ENCODE data around the gene HCFC1.

HCFC1 gene

DNA sequence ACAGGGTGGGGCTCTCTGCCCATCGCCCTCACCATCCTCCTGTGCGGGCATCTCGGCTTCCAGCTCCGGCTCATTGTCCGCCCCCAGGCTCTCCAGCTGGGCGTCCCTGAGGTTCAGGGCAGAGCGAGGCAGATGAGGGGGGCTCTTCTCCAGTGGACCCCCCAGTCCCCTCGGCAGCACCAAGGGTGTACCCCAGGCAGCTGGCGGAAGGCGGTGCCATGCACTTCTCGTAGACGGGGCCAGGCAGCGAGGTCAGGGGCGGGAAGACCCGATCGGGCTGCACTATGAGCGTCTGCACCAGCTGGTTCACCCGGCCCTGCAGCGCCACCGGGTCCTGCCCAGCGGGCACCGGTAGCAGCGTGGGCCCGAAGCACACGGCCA is 61.6 kb downstream of the HCFC1 start:
- H3K36me3 Mint-ChIP-seq (ENCODE audit: low read depth): peaks cover 58% of the 10 kb centered on the region
- no peak overlapping the region for H3K27ac Mint-ChIP-seq
- no peak overlapping the region for H3K4me3 Mint-ChIP-seq
- peaks cover 19% of the 10 kb centered on the region for H3K27me3 Mint-ChIP-seq
- H3K4me1 Mint-ChIP-seq (ENCODE audit: low read depth): peaks cover 17% of the 10 kb centered on the region
- no peak for DNase-seq
- H3K9me3 Mint-ChIP-seq: no peaks in the 10 kb centered on the region

DNA sequence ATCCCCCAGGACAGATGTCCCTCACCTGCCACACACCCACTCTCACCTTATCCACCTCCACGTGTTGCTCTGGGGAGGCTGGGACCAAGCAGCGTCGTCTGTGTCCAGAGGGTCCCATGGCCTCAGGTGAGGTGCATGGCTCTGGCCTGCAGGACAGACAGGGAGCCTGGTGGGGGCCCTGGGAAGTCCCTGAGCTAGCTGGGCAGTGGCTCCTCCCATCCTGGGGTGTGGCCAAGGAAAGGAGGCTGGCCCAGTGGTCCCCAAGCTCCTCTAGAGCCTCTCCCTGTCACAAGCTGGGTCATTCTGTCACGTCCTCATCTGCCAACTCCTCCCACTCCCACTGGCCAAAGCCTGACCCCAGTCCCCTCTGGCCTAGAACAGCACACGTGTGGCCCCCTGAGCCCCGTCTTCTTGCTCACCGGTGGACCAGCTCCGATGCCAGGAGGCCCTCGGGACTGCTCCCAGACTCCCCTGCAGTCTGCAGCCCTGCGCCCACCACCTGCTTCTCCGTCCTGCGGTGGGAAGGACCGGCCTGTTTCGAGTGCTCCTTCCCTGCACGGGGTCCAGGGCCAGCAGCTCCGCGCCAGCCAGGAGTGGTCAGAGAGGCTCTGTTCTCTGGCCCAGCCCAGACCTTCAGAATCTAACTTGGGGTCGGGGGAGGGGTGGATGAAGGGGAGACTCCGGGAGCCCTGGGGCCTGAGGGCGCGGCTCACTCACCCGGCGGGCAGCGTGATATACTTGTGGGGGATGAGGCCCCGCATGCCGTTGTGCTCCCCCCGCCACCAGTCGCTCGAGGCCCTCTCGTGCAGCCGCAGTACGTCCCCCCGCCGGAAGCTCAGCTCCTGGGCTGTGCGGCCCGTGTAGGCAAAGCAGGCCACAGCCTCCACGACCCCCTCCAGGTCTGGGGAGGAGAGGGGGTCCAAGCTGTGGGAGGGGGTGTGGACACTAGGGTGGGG is 62.3 kb downstream of the HCFC1 start:
- peaks cover 19% of the 10 kb centered on the region for H3K27me3 Mint-ChIP-seq
- no peak overlapping the region for H3K27ac Mint-ChIP-seq
- H3K36me3 Mint-ChIP-seq (ENCODE audit: low read depth): peaks cover 51% of the 10 kb centered on the region
- H3K4me1 Mint-ChIP-seq (ENCODE audit: low read depth): peaks cover 19% of the 10 kb centered on the region
- H3K4me3 Mint-ChIP-seq: no peak overlapping the region
- no peaks in the 10 kb centered on the region for H3K9me3 Mint-ChIP-seq
- no peak for DNase-seq

DNA sequence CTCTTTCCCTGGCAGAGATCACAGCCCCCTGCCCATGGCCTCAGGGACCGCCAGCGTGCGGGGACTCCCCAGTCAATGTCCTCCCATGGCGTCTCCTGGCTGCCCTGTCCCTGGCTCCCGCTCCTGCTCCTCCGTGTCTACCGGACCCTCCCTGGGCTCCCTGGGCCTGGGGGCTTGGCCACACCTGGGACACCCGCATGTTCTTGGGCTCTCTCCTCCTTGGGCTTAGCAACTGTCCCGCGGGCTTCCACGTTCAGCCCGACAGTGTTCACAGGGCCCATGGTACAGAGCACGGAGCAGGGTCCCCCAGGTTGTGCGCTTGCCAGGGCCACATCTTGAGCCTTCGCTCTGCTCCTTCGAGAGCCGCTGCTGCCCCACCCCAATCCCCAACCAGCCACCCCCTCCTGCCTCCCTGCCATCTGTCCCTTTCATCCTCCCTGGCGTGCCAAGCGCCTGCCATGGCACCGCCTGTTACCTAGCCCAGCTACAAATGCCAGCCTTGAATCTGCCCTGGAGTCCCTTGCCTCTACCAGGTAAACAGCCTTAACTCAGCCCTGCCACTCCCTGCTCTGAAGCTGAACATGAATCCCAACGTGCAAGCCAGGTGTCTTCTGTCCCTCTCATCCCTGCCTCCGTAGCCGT is 63.3 kb downstream of the HCFC1 start:
- H3K4me1 Mint-ChIP-seq (ENCODE audit: low read depth): peaks cover 29% of the 10 kb centered on the region
- H3K36me3 Mint-ChIP-seq (ENCODE audit: low read depth): peaks cover 47% of the 10 kb centered on the region
- H3K27me3 Mint-ChIP-seq: peaks cover 20% of the 10 kb centered on the region
- peak overlapping the region; percentile 19 for H3K27ac Mint-ChIP-seq
- no peak for DNase-seq
- H3K4me3 Mint-ChIP-seq: no peak overlapping the region
- H3K9me3 Mint-ChIP-seq: no peaks in the 10 kb centered on the region

DNA sequence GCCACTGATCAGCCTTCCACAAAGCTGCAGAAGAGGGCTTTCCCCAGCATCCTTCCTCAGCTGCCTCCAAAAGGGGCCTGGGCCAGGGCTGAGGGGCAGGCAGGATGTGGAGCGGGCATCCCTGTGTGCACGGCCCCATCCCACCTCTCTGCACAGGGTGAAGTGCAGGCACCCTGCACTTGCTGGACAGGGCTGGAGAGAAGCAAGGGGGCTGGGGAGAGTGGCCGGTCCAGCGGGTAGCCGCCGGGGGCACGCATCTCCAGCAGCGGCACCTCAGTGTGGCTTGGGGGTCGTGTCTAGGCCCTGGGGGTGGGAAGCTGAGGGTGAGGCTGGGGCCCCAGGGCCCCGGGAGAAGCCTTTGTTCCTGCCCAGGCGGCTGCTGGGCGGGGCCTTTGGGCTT is 64.2 kb downstream of the HCFC1 start:
- Mint-ChIP-seq H3K27ac (no peak overlapping the region), H3K9me3 (no peaks in the 10 kb centered on the region), H3K36me3 (ENCODE audit: low read depth) (peaks cover 42% of the 10 kb centered on the region), H3K4me3 (no peak overlapping the region), H3K4me1 (ENCODE audit: low read depth) (peaks cover 32% of the 10 kb centered on the region), H3K27me3 (peaks cover 23% of the 10 kb centered on the region)
- no peak for DNase-seq

DNA sequence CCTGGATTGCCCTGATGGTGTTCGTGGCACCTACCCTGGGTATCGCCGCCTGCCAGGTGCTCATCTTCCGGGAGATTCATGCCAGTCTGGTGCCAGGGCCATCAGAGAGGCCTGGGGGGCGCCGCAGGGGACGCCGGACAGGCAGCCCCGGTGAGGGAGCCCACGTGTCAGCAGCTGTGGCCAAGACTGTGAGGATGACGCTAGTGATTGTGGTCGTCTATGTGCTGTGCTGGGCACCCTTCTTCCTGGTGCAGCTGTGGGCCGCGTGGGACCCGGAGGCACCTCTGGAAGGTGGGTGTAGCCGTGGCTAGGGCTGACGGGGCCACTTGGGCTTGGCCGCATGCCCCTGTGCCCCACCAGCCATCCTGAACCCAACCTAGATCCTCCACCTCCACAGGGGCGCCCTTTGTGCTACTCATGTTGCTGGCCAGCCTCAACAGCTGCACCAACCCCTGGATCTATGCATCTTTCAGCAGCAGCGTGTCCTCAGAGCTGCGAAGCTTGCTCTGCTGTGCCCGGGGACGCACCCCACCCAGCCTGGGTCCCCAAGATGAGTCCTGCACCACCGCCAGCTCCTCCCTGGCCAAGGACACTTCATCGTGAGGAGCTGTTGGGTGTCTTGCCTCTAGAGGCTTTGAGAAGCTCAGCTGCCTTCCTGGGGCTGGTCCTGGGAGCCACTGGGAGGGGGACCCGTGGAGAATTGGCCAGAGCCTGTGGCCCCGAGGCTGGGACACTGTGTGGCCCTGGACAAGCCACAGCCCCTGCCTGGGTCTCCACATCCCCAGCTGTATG is 65.3 kb downstream of the HCFC1 start:
- H3K4me3 Mint-ChIP-seq: no peak overlapping the region

DNA sequence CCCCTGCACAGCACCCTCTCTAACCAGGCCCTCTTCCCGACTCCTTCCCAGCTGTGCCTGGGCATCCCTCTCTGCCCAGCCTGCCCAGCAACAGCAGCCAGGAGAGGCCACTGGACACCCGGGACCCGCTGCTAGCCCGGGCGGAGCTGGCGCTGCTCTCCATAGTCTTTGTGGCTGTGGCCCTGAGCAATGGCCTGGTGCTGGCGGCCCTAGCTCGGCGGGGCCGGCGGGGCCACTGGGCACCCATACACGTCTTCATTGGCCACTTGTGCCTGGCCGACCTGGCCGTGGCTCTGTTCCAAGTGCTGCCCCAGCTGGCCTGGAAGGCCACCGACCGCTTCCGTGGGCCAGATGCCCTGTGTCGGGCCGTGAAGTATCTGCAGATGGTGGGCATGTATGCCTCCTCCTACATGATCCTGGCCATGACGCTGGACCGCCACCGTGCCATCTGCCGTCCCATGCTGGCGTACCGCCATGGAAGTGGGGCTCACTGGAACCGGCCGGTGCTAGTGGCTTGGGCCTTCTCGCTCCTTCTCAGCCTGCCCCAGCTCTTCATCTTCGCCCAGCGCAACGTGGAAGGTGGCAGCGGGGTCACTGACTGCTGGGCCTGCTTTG is 66.0 kb downstream of the HCFC1 start:
- Mint-ChIP-seq H3K27me3 (peaks cover 28% of the 10 kb centered on the region), H3K4me3 (no peak overlapping the region), H3K9me3 (no peaks in the 10 kb centered on the region), H3K4me1 (ENCODE audit: low read depth) (peaks cover 43% of the 10 kb centered on the region), H3K27ac (no peak overlapping the region), H3K36me3 (ENCODE audit: low read depth) (peaks cover 28% of the 10 kb centered on the region)
- no peak for DNase-seq

More for the DNA sequence above, 65.3 kb downstream of the HCFC1 start:
- peaks cover 26% of the 10 kb centered on the region for H3K27me3 Mint-ChIP-seq
- peaks cover 32% of the 10 kb centered on the region for H3K36me3 Mint-ChIP-seq (ENCODE audit: low read depth)
- no peak for DNase-seq
- no peaks in the 10 kb centered on the region for H3K9me3 Mint-ChIP-seq
- H3K27ac Mint-ChIP-seq: peak overlapping the region; percentile 47
- peaks cover 36% of the 10 kb centered on the region for H3K4me1 Mint-ChIP-seq (ENCODE audit: low read depth)

DNA sequence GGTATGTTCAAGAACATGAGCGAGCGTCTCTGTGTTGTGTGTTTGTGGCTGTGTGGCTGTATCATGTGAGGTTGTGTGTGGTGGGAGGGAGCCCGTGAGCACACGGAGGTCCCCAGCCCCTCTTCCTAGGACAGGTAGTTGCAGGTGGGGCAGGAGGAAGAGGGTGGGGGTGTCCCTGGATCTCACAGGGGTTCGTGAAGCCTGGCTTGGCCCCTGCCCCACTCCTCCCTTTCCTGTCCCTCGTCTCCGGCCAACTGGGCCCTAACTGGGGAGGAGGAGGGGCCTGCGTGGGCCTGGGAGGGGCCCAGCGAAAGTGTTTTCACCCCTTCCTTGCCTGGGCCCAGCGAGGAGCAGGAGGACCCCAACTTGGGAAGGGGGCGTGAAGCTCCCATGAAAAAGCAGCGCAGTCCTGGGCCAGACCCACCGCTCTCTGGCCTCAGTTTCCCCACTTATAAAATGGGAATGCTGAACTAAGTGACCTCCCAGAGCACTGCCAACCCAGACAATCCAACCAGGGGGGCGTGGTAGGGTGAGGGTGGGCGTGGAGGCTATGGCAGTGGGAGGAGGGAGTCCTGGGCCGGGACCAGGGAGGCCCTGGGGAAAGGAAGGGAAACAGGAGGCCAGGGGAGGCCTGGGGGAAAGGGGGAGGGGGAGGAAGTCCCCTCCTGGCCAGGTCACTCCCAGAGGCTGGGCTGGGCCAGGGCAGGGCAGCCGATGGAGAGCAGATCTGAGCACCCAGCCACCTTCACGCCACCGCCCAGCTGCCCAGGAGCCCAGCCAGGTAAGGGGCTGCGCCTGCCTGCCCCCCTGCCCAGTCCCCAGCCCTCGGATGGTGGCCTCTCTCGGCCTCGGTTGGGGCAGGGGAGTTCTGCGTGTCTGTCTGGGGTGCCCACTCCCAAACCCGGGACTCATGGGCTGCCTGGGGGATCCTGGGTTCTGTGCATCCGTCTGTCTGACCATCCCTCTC is 67.3 kb downstream of the HCFC1 start, which contains the start of gene AVPR2:
Gene AVPR2 (plus strand): TSS at position 683 of the 967 bp plus-strand sequence. CDS start 473 bp downstream, outside the sequence.
- Mint-ChIP-seq H3K9me3 (no peaks in the 10 kb centered on the region), H3K4me1 (ENCODE audit: low read depth) (peaks cover 44% of the 10 kb centered on the region), H3K27ac (no peak within 1 kb of the TSS), H3K36me3 (ENCODE audit: low read depth) (peaks cover 23% of the 10 kb centered on the region), H3K27me3 (peaks cover 34% of the 10 kb centered on the region), H3K4me3 (no peak within 1 kb of the TSS)
- no peak for DNase-seq

DNA sequence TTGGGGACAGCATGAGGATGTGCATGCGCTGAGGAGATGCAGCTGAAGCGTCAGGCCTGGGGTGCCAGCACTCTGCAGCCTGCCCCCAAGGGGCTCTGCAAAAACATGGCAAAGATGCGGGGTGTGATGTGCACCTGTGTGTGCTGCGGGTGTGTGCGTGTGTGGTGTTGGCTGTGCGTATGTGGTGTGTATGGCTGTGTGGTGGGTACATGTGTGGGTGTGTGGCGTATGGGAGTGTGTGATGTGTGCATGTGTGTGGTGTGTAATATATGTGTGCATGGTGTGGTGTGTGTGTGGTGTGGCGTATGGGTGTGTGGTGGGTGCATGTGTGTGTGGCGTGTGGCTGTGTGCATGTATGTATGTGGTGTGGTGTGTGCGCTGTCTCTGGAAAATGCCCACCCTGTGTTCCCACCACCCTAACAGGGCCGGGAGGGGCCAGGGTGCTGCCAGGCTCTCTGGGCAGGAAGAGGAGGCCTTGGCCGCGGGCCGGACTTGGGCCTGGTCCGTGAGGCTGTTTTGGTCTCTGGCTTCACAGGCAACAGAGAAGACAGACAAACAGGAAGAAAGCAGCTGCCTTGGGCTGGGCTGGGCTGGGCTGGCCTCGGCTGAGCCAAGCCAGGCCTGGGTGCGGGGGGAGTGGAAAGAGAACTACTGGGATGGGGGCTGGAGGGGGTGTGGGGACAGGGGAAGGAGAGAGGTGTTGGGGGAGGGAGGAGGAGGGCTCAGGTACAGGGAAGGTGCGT is 68.2 kb downstream of the HCFC1 start:
- Mint-ChIP-seq H3K36me3 (ENCODE audit: low read depth) (peaks cover 14% of the 10 kb centered on the region), H3K4me3 (no peak overlapping the region), H3K27ac (no peak overlapping the region), H3K4me1 (ENCODE audit: low read depth) (peaks cover 44% of the 10 kb centered on the region), H3K9me3 (no peaks in the 10 kb centered on the region), H3K27me3 (peaks cover 35% of the 10 kb centered on the region)
- no peak for DNase-seq

DNA sequence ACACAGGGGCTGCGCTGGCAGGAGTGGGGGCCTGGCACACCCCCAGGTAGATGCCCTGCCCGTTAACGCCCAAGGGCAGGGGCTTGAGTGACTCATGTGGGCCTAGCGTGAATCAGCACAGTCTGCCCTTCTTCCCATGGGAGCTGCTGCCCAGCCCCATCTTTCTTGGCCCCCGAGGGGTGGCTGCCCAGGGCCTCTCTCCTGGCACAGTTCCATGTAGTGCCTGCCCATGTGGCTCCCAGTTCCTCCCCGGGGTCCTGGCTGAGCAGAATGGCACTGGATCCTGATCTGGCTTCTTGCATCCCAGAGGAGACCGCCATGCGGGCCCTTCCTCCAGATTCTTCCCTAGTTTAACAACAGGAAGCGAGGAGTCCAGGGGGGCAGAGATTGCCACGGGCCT is 69.2 kb downstream of the HCFC1 start:
- no peak overlapping the region for H3K4me3 Mint-ChIP-seq
- H3K4me1 Mint-ChIP-seq (ENCODE audit: low read depth): peaks cover 44% of the 10 kb centered on the region

DNA sequence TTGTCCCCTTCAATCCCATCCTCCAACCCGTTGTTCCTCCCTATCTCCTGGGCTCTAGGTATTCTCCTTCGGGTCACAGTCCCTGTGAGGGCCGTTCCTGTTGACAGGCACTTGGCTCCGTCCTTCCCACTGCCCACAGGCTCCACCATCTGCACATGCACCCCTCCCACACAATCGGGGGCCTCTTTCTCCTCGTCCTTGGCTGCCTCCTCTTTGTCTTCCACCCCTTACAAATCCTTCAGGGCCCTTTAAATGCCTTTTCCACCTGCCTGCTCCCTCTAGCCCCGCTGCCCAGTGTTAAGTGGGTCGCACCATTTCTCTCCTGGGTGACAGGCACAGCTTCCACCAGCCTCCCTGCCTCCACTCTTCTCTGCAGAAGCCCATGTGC is 69.9 kb downstream of the HCFC1 start:
- peaks cover 44% of the 10 kb centered on the region for H3K4me1 Mint-ChIP-seq (ENCODE audit: low read depth)
- peaks cover 6% of the 10 kb centered on the region for H3K36me3 Mint-ChIP-seq (ENCODE audit: low read depth)
- H3K27me3 Mint-ChIP-seq: peaks cover 38% of the 10 kb centered on the region
- no peak overlapping the region for H3K4me3 Mint-ChIP-seq
- no peak for DNase-seq
- peak overlapping the region; percentile 48 for H3K27ac Mint-ChIP-seq
- no peaks in the 10 kb centered on the region for H3K9me3 Mint-ChIP-seq

More for the DNA sequence above, 69.2 kb downstream of the HCFC1 start:
- Mint-ChIP-seq H3K27ac (no peak overlapping the region), H3K9me3 (no peaks in the 10 kb centered on the region), H3K36me3 (ENCODE audit: low read depth) (peaks cover 9% of the 10 kb centered on the region), H3K27me3 (peaks cover 39% of the 10 kb centered on the region)
- DNase-seq: no peak

DNA sequence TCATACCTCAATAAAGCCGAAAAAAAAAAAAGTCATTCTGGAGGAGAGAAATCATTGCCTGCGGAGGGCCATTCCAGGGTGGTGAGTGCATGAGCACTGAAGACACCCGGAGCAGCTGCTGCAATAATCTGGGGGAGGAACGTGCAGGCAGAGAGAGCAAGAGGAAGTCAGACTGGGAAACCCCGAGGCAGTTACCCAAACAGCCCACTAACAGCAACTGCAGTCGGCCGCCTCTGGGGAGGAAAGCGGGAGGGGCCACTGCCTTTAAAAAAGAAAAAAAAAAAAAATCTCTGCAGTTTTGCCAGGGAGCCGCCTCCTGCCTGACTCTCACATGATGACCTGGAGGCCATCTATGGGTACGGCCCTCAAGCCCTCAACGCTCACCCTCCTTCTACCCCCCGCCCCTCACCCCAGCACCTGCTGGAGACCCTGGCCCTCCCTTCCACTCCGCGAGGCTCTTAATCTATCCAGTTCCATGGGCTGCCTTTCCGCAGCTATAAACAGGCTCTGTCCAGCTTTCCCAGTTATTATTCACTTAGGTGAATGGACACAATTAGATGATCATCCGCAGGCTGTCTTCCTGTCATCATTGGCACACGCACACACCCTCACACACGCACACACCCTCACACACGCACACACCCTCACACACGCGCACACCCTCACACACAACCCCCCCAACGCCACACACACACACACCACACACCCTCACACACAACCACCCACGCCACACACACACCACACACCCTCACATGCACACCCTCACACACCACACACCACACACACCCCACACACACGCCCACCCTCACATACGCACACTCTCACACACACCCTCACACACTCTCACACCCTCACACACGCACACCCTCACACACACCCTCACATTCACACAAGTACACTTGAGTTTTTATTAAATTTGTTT is 70.5 kb downstream of the HCFC1 start:
- peak overlapping the region; percentile 41 for H3K4me3 Mint-ChIP-seq
- H3K4me1 Mint-ChIP-seq (ENCODE audit: low read depth): peaks cover 45% of the 10 kb centered on the region
- H3K36me3 Mint-ChIP-seq (ENCODE audit: low read depth): peaks cover 4% of the 10 kb centered on the region
- H3K9me3 Mint-ChIP-seq: no peaks in the 10 kb centered on the region
- peak overlapping the region; percentile 68 for H3K27ac Mint-ChIP-seq
- DNase-seq: no peak
- peaks cover 44% of the 10 kb centered on the region for H3K27me3 Mint-ChIP-seq

DNA sequence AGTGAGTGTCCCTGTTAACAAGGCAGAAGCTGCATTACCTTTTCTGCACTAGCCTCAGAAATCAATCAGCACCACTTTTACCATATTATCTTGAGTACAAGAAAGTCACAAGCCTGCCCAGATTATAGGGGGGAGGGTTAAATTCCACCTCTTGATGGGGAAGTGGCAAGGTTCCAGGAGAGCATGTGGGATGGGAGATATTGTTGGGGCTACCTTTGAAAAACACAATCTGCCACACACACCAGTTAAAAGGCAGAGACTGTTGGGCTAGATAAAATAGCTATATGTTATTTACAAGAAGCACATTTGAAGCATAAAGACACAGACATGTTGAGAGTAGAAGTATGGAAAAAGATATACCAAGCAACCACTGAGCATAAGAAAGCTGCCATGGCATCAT is 73.7 kb downstream of the HCFC1 start:
- no peak for DNase-seq
- H3K4me1 Mint-ChIP-seq (ENCODE audit: low read depth): peaks cover 23% of the 10 kb centered on the region
- H3K36me3 Mint-ChIP-seq (ENCODE audit: low read depth): no peaks in the 10 kb centered on the region
- peaks cover 55% of the 10 kb centered on the region for H3K27me3 Mint-ChIP-seq
- H3K9me3 Mint-ChIP-seq: peaks cover 2% of the 10 kb centered on the region
- H3K27ac Mint-ChIP-seq: no peak overlapping the region
- H3K4me3 Mint-ChIP-seq: no peak overlapping the region
